CD4-positive, alpha-beta T cell (primary cell): Measurements from ENCODE around the gene GALNT10. TPM values are rescaled to one million over a fixed set of nuclear protein-coding genes. Genes with fewer than 3 reads are reported as not detected.

ENCODE experiments used
- ATAC-seq: fragments of 200-7000 bp; cut with Tn5 transposase; one replicate; pipeline ENCODE4 v1.10.0; 2022; ENCODE audit warnings: mild to moderate bottlenecking; ENCODE audit not compliant: poor library complexity
- CTCF ChIA-PET: fragments of 350-600 bp; sonication (Branson Sonifier 250); formaldehyde crosslinking; loops from one replicate; lab custom pipeline; 2021; ENCODE audit warnings: antibody characterized with exemption, inconsistent platforms; lab: Charles Lee
- POLR2A ChIA-PET: fragments of 350-600 bp; sonication (Branson Sonifier 250); formaldehyde crosslinking; loops from one replicate; lab custom pipeline; 2021; ENCODE audit warnings: antibody characterized with exemption, inconsistent platforms; lab: Charles Lee
- DNase-seq, 14 experiments: peaks; one replicate each; pipeline ENCODE4 v3.0.0-alpha.2; 2013 to 2020; ENCODE audit warnings: mixed read lengths in 2 of 14
- H3K27ac ChIP-seq, 2 donors: one replicate each; pipeline versions ENCODE4 v1.5.1 to v1.7.0; 2013; ENCODE audit warnings: low read length in 2 of 2, low read depth in 1 of 2, mild to moderate bottlenecking in 1 of 2
- H3K27me3 ChIP-seq, 2 experiments: 1 replicate in 1 of 2; 2 replicates in 1 of 2; pipeline versions ENCODE4 v1.6.1 to v1.7.0; 2013; ENCODE audit warnings: low read length in 2 of 2, control low read depth in 1 of 2, mild to moderate bottlenecking in 1 of 2, moderate library complexity in 1 of 2; ENCODE audit not compliant: insufficient read depth in 2 of 2, control insufficient read depth in 1 of 2
- H3K36me3 ChIP-seq: one replicate; pipeline ENCODE4 v1.6.1; 2013; ENCODE audit warnings: low read length, control low read depth; ENCODE audit not compliant: insufficient read depth
- H3K4me1 ChIP-seq: one replicate; pipeline ENCODE4 v1.6.1; 2013; ENCODE audit warnings: low read length, control low read depth; ENCODE audit not compliant: insufficient read depth
- H3K4me3 ChIP-seq: one replicate; pipeline ENCODE4 v1.5.1; 2013; ENCODE audit warnings: mild to moderate bottlenecking, low read length, moderate library complexity
- H3K9me3 ChIP-seq, 2 experiments: 1 replicate in 1 of 2; 2 replicates in 1 of 2; pipeline versions ENCODE4 v1.6.1 to v1.7.0; 2013; ENCODE audit warnings: low read length in 2 of 2, mild to moderate bottlenecking in 2 of 2, control low read depth in 1 of 2, moderate library complexity in 1 of 2; ENCODE audit not compliant: control insufficient read depth in 1 of 2, insufficient read depth in 1 of 2
- H3K27ac Mint-ChIP-seq: one replicate; pipeline ENCODE4 v1.8.0; 2020; ENCODE audit warnings: mixed read lengths
- H3K27me3 Mint-ChIP-seq: one replicate; pipeline ENCODE4 v1.8.0; 2021; ENCODE audit warnings: mixed read lengths
- H3K36me3 Mint-ChIP-seq: one replicate; pipeline ENCODE4 v1.8.0; 2021; ENCODE audit warnings: low read depth, mixed read lengths
- H3K4me1 Mint-ChIP-seq: one replicate; pipeline ENCODE4 v1.8.0; 2021; ENCODE audit warnings: low read depth, mixed read lengths
- H3K4me3 Mint-ChIP-seq: one replicate; pipeline ENCODE4 v1.8.0; 2020; ENCODE audit warnings: mild to moderate bottlenecking, mixed read lengths
- H3K9me3 Mint-ChIP-seq: one replicate; pipeline ENCODE4 v1.8.0; 2020; ENCODE audit warnings: mixed read lengths
- intact Hi-C, 2 experiments: fragments of 100-400 bp; cut with DNase I in 1 of 2; cut with micrococcal nuclease in 1 of 2; formaldehyde crosslinking; loops; one replicate each; pipeline versions ENCODE4 v1.15.1 to v1.9.0; 2023 to 2025; cut with DNase I, micrococcal nuclease
- total RNA-seq, 174 experiments: library from RNA in 2 of 174; stranded (reverse) in 2 of 174; gene quantifications; one replicate each; pipeline ENCODE4 v1.2.3 and lab custom pipeline; 2021 to 2026
- TF ChIP-seq, protein P1 (sequence below): fragments of 200-600 bp; IDR thresholded peaks from one replicate; pipeline ENCODE4 v1.8.0; 2022; ENCODE audit warnings: antibody characterized with exemption, mild to moderate bottlenecking

The GALNT10 gene
- total RNA-seq, 2 experiments from 2014 or later: 21.7 to 23.0 TPM

DNA sequence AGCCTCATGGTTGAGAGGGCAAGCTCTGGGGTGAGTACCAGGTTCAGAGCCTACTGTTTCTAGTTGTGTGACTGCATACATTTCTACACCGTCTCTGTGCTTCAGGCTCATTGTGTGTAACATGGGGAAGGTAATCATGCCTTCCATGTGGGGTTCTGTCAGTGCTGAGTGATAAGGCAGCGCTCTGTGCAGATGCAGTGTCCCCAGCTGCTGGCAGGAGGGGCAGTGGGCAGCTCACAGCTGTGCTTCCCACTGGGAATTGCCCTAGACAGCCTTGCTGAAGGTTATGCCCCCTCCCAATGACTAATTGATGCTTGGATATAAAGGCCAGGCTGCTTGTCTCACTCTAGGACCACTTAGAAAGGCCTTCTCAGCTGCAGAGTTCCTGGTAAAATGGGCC is 133.5 kb downstream of the GALNT10 start:
- CTCF ChIA-PET: no interaction called here
- ATAC-seq: no peak
- no peak for DNase-seq
- Mint-ChIP-seq H3K4me3 (no peak overlapping the region), H3K4me1 (no peaks in the 10 kb centered on the region), H3K9me3 (no peaks in the 10 kb centered on the region), H3K27me3 (no peaks in the 10 kb centered on the region), H3K36me3 (peaks cover 34% of the 10 kb centered on the region), H3K27ac (no peak overlapping the region)
- peaks cover 13% of the 10 kb centered on the region for H3K36me3 ChIP-seq
- TF ChIP-seq, protein P1, sequence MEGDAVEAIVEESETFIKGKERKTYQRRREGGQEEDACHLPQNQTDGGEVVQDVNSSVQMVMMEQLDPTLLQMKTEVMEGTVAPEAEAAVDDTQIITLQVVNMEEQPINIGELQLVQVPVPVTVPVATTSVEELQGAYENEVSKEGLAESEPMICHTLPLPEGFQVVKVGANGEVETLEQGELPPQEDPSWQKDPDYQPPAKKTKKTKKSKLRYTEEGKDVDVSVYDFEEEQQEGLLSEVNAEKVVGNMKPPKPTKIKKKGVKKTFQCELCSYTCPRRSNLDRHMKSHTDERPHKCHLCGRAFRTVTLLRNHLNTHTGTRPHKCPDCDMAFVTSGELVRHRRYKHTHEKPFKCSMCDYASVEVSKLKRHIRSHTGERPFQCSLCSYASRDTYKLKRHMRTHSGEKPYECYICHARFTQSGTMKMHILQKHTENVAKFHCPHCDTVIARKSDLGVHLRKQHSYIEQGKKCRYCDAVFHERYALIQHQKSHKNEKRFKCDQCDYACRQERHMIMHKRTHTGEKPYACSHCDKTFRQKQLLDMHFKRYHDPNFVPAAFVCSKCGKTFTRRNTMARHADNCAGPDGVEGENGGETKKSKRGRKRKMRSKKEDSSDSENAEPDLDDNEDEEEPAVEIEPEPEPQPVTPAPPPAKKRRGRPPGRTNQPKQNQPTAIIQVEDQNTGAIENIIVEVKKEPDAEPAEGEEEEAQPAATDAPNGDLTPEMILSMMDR: no peak
- H3K27me3 ChIP-seq: no peaks in the 10 kb centered on the region
- intact Hi-C loops: no loop called here
- H3K27ac ChIP-seq: no peak overlapping the region
- no peaks in the 10 kb centered on the region for H3K4me1 ChIP-seq
- POLR2A ChIA-PET: no interaction called here
- H3K4me3 ChIP-seq: no peak overlapping the region
- no peaks in the 10 kb centered on the region for H3K9me3 ChIP-seq

DNA sequence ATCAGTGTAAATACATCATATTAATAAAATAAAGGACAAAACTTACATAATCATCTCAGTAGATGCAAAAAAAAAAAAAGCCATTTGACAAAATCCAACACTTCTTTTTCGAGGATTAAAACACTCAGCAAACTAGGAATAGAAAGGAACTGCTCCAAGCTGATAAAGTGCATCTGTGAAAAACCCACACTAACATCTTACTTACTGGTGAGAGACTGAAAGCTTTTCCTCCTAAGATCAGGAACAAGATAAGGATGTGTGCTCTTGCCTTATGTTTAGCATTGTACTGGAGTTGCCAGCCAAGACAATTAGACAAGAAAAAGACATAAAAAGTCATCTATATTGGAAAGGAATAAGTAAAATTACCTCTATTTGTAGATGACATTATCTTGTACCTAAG is 135.0 kb downstream of the GALNT10 start:
- H3K27me3 Mint-ChIP-seq: no peaks in the 10 kb centered on the region
- DNase-seq (no peak), ATAC-seq (no peak)
- POLR2A ChIA-PET: no interaction called here
- no peaks in the 10 kb centered on the region for H3K4me1 Mint-ChIP-seq
- peaks cover 21% of the 10 kb centered on the region for H3K36me3 ChIP-seq
- no peak overlapping the region for H3K4me3 Mint-ChIP-seq
- H3K27me3 ChIP-seq: no peaks in the 10 kb centered on the region
- H3K4me1 ChIP-seq: no peaks in the 10 kb centered on the region
- H3K27ac Mint-ChIP-seq: no peak overlapping the region
- intact Hi-C loops: no loop called here
- CTCF ChIA-PET: no interaction called here
- H3K27ac ChIP-seq: no peak overlapping the region
- H3K9me3 Mint-ChIP-seq: no peaks in the 10 kb centered on the region
- TF ChIP-seq, protein P1: no peak
- no peaks in the 10 kb centered on the region for H3K9me3 ChIP-seq
- H3K36me3 Mint-ChIP-seq: peaks cover 43% of the 10 kb centered on the region
- no peak overlapping the region for H3K4me3 ChIP-seq

DNA sequence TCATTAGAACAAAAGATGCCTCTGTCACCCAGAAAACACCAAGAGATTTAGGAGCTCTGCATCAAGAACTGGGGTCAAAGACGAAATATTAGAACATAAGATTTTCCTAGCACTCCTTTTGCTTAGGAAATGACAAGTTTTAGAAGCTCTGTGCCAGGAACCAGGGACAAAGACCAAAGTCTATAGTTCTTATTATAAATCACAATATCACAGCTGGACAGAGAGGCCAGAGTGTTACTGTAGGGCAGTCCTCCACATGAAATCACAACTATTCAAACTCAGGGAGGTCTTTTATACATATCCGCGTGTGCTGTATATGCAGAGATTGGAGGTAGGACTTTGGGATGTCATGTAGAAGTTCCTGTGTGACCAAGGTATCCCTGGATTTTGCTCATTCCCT is 138.5 kb downstream of the GALNT10 start:
- H3K36me3 Mint-ChIP-seq: peaks cover 58% of the 10 kb centered on the region
- CTCF ChIA-PET: no interaction called here

More for the DNA sequence above, 138.5 kb downstream of the GALNT10 start:
- Histone ChIP-seq H3K4me3 (no peak overlapping the region), H3K27me3 (no peaks in the 10 kb centered on the region), H3K27ac (no peak overlapping the region), H3K36me3 (peaks cover 43% of the 10 kb centered on the region), H3K9me3 (no peaks in the 10 kb centered on the region), H3K4me1 (no peaks in the 10 kb centered on the region)
- no peaks in the 10 kb centered on the region for H3K27me3 Mint-ChIP-seq
- H3K27ac Mint-ChIP-seq: no peak overlapping the region
- intact Hi-C loops: no loop called here
- TF ChIP-seq, protein P1: no peak
- H3K9me3 Mint-ChIP-seq: no peaks in the 10 kb centered on the region
- POLR2A ChIA-PET: no interaction called here
- DNase-seq (no peak), ATAC-seq (no peak)
- no peaks in the 10 kb centered on the region for H3K4me1 Mint-ChIP-seq
- H3K4me3 Mint-ChIP-seq: no peak overlapping the region
